Measurements from ENCODE around the gene EHBP1L1.

EHBP1L1 gene

GRCh38 chr11:65598258-65598699 is 22.4 kb downstream of the EHBP1L1 start:
- no peak for DNase-seq

DNA sequence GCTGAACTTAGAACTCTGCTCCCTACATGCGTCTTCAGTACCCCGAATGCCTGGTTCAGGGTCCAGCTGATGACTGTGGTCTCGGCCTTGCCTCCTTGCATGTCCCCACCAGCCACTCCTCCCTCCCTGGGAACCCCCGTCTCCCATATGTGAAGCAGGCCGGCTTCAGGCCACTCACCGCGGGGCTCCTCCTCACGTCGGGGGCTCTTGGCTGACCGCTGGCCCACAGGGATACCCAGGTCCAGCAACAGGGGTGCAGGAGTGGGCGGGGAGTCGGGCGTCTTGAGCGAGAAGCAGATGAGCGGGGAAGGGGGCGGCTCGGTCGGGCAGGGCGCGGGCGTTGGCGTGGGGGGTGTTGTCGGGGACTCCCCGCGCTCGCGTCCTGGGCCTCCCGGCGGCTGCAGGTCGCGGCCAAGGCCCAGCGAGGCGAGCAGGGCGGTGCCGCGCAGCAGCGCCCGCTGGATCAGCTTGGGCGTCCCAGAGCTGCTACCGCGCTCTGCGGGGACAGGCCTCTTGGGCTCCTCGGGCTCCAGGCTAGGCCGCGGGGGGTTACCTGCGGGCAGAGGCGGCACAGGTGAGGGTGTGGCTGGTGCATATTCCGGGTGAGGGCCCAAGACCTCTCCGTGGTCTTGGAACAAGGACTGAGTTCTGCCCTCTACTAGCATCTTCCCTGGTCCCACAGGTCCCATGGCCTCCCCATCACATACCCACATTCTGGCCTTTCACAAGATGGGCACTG is 23.5 kb downstream of the EHBP1L1 start:
- no peak for DNase-seq

DNA sequence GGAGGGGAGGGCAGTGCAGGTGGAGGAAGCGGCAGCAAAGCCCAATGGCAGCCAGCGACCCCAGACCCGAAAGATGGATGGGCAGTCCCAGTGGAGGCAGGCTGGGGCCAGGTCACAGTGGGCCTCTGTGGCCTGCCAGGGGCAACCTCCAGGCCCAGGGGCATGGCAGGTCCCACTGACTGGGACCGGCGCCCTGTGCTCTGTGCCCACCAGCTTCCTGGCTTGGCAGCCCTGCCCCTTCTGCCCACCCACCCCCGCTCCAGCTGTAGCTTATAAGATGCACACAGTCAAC is 24.0 kb downstream of the EHBP1L1 start:
- no peak for DNase-seq

DNA sequence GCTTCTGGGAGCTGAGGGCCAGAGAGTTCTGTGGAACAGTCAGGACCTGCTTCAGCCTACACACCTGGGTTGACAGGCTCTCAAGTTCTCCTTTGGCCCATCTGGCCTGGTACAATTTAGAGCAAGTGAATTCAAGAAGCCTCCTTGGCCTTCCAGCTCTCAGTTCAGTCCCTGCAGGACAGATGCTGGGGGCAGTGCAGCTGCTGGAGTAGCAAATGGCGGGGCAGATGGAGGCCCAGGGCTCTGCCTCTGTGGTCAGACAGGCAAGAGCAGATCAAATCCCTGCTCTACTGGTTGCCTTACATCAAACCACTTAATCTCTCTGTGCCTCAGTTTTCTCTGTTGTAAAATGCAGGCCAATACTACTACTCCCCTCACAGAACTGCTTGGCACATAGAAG is 28.4 kb downstream of the EHBP1L1 start:
- DNase-seq: no peak

DNA sequence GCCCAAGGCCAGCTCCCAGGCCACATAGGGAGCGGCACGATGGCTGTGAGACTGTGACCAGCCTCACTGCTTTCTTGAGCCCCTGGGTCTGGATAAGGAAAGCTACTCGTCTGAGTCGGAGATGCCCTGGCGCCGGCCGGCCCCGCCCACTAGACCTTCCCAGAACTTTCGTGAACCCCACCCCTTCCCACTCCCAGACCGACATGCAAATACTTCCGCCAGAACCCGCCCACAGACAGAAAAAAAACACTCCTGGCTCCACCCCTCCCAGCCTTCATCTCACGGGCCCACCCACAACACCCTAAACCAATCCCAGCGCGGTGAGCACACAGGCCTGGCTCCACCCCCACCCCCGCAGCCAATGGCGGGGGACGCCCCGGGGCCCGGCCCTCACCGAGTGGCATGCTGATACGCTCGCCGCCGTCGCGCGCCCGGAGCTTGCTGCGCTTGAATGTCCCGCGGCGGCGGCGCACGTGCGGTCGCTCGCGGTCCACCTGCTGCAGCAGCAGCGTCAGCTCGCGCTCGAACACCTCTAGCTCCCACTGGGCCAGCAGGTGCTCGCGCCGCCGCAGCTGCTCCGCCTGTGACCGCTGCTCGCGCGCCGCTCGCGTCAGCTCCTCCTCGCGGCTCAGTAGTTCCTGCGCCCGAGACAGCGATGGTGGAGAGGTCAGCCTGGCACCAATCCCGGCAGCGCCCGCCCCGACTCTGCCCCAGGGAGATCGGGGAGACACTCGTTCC is 31.2 kb downstream of the EHBP1L1 start:
- no peak for DNase-seq

- DNase-seq: no peak
These were observed 32.0 kb downstream of the EHBP1L1 start for GRCh38 chr11:65607614-65608426.

DNA sequence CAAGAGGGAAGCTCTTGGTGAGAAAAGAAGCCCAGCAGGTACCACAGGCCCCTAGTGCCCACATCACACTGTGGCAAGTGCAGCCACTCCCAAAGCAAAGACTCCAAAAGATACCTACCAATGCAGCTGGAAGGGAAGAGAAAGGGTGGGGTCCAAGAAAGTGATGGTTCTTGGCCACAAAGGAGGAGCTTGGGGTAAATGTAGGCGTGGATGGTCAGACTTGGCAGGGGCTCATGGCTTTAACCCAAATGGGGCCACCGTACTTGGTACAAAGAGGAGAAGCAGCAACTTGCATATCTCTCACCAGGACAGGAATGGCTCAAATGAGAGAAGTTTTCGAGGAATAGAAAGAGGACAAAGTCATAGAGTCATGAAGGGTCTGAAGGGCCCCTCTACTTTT is 33.4 kb downstream of the EHBP1L1 start:
- no peak for DNase-seq

DNA sequence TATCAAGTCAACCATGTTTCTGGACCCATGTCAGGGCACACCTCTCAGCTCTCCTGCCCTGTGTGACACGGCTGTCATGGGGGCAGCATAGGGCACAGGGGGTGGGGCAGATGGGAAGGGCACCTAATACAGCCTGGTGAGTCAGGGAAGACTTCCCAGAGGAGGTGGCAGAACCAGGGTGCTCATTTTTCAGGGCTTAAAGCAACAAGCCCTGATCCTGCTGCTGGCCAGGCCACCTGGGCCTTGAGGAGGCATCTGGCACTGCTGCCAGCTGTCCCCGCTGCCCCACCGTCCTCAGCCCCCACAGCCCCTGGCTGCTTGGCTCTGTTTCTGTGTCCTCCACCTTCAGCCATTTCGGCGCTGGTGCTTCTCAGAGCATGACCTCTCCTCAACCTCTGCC is 33.8 kb downstream of the EHBP1L1 start:
- DNase-seq: no peak

- no peak for DNase-seq
These were observed 34.6 kb downstream of the EHBP1L1 start for GRCh38 chr11:65610404-65610803.

DNA sequence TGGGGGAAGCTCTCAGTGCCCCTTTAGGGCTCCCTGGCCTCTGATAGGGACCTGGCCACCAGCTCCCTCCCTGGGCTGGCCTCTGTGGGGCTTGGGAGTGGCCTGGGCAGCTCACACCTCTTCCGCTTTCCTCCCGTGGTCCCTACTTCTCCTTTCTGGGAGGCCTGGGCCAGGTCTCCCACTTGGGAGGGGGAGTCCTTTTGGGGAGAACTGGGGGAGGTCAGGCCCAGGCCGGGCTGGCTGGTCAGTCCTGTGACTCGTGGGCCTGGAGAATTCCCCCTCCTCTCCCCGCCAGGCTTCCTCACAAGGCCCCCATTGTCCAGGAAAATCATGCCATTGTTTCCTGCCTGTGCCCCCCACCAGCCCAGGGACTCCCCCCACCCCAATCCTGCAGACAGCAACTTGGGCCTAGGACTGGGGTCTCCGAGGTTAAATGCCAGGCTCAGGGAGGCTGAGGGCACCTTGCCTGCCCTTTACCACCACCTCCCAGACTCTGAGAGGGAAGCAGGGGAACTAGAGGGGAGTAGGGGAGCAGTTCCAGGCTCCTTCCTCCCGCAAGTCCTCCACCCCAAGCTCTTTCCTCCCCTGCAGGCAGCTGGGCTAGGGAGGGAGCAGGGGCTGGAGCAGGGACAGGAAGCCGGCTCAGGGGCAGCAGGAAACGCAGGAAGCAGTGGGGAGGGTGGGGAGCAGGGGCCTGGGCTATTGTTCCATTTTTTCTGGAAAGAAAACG is 35.3 kb downstream of the EHBP1L1 start:
- DNase-seq: no peak

- no peak for DNase-seq
These were observed 36.1 kb downstream of the EHBP1L1 start for GRCh38 chr11:65611758-65612603.

DNA sequence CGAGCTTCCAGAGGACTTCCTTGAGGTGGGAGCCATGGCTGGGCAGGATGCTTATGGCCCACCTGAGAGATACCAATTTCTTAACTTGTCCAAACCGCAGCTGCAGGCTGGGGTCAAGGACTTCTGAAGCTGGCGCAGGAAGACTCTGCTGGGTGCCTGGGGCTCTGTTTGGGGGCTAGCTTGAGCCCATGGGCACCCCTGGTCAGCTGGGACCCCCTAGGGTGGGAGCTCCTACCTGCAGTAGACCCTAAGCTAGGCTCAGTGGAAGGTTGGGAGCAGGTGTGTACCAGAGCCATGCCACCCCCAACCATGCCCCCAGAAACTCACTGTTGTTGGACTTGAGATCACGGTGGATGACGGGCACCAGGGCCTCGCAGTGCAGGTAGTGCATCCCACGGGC is 36.8 kb downstream of the EHBP1L1 start:
- DNase-seq: no peak

DNA sequence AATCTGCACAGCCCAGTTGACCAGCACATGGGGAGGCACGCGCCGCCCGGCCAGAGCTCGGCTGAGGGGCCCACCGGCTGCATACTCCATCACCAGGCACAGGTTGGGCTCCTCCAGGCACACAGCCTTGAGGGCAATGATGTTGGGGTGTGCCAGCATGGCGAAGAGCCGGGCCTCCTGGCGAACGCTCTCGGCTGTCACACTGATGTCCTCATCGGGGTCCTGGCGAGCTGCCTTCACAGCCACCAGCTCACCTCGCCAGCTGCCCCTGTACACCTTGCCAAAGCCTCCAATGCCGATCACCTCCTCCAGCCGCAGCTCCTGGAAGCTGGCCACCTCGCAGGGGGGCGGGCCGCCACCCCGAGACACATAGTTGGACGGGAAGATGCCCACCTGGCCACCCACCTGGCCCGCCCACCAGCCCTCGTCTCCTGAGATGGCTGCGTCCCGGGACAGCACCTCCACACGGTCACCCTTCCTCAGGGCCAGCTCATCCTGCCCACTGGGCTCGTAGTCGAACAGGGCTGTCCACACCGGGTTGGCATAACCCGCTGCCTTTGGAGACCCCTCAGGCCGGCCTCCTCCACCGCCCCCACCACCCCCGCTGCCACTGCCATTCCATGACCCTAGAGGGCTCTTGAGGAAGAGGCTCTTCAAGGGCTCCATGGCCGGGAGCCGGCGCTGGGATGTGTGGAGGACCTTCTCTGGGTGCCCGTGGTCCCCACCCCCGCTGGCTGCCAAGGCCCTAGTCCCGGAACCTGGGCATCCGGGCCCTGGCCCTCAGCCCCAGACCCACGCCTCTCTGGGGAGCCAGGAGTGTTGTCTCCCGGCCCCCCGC is 37.5 kb downstream of the EHBP1L1 start:
- no peak for DNase-seq

DNA sequence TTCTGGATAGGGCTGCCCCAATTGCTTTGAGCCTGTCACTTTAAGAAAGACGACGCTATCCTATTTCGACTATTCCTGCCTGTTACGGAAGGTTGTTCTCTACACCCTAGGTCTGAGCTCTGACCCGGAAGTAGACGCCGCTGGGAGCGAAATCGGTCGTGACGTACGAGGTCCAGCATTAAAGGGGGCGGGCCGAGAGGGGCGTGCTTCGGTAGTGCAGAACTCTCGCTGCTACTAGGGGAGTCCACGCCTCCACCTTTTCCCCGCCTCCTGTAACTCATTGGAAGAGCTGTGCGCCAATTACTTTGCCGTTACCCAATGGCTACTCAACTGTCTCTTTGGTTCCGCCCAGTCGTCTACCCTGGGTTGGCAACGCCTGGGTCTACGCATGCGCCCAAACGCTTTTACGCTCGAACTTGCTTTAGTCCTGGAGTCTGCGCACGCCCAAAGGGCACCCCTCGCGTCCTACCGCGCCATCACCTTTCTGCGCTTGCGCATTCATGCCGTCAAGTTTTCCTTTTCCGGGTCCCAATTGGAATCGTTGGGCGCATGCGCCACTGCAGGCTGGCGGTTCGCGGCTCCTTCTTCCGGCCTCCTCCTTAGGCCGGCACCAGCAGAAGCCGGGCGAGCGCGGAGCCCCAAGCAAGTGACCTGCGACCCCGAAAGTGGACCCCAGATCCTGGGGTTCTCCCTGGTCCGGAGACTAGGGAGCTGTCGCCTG is 39.5 kb downstream of the EHBP1L1 start, which contains the start of gene PCNX3:
Gene PCNX3, plus strand, starts transcription at position 548 of the 721 bp plus-strand sequence. CDS start 536 bp downstream, outside the sequence.
- DNase-seq: peak; percentile 99

DNA sequence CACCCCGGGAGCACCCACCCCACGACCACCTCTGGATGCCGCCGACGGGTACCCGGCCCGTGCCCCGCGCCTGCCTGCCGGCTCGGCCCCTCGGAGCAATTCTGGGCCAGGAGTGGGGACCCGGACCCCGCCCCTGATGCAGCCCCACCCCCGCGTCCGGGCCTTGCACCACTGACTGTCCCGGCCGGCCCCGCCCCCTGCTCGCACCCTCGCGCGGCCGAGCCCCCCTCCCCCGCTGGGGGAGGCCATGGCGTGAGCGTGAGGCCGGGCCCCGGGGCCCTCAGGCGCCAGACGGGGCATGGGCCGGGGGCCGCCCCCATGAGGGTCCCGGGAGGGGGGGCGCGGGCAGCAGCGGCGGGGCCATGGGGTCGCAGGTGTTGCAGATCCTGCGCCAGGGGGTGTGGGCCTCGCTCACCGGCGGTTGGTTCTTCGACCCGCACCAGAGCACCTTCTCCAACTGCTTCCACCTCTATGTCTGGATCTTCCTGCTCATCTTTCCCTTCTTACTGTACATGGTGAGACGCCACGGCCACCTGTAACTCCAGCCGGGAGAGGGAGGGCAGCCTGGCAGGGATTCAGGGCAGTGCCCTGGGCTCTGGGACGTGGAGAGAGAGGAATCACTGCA is 40.2 kb downstream of the EHBP1L1 start:
- no peak for DNase-seq

- DNase-seq: no peak
These were observed 40.7 kb downstream of the EHBP1L1 start for GRCh38 chr11:65616575-65617001.

DNA sequence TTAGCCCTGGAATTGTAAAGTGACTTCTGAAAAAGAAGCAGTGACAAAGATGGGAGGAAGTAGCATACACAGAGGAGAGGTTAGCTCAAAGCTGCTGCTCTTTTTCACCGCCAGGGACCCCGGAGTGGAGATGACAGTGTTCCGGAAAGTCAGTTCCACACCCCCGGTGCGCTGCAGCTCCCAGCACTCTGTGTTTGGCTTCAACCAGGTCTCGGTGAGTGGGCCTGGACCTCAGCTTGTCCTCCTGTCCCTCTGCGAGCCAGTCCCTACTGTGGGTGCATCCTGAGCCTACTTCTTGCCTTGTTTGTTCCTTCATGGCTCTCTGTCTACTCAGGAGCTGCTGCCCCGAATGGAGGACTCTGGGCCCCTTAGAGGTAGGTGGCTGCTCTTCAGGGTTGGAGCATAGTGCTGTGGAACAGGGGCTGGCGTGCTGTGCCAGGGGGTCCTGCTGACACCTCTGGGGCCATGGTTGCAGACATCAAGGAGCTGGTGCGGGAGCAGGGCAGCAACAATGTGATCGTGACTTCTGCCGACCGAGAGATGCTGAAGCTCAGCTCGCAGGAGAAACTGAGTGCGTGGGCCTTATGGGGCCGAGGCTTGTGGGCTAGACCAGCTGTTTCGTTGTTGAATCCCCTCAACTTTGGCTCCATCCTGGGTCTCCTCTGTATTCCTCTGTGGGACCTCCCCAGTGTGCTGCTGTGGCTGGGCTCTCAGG is 41.4 kb downstream of the EHBP1L1 start:
- no peak for DNase-seq

GRCh38 chr11:65617990-65618751 is 42.3 kb downstream of the EHBP1L1 start:
- DNase-seq: no peak

All from NCI-H2107 (cell line).